Raji (cell line): ENCODE data around the gene GLYAT.

ENCODE experiments used
- POLR2A ChIP-seq: IDR thresholded peaks from 2 replicates; pipeline ENCODE4 v1.6.1; 2011; ENCODE audit warnings: low read depth, low read length, control low read depth; ENCODE audit not compliant: insufficient read depth

The GLYAT gene, protein sequence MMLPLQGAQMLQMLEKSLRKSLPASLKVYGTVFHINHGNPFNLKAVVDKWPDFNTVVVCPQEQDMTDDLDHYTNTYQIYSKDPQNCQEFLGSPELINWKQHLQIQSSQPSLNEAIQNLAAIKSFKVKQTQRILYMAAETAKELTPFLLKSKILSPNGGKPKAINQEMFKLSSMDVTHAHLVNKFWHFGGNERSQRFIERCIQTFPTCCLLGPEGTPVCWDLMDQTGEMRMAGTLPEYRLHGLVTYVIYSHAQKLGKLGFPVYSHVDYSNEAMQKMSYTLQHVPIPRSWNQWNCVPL

DNA sequence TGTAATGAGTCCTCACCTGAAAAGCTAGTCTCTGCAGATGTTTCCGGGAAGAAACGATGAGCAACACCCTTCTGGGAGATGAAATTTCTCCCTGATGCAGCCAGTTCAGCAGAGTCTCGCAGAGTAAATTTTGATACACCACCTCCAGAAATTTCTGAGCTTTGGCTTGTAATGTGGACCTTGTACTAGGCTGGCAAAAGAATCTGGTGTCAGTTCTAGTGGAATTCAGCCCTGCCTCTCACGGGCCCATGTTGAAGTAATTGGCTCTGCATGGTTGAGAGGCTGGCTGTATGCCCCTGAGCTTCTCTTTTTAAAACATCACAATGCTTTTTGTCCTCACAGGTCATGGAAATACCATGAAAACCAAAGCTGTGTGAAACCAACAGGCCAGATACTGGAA is at the start of gene GLYAT:
GLYAT (minus strand) TSS at position 125 of the 400 bp plus-strand sequence. CDS start 7,447 bp downstream, outside the sequence.
- TF ChIP-seq POLR2A: no peak

DNA sequence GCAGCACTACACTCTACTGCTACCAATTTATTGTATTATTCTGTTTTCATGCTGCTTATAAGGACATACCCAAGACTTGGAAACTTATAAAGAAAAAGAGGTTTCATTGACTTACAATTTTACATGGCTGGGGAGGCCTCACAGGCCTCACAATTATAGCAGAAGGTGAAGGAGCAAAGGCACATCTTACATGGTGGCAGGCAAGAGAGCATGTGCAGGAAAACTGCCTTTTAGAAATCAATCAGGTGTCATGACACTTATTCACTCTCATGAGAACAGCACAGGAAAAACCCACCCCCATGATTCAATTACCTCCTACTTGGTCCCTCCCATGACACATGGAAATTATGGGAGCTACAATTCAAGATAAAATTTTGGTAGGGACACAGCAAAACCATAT is 49.6 kb upstream of the GLYAT start:
- TF ChIP-seq POLR2A: no peak

DNA sequence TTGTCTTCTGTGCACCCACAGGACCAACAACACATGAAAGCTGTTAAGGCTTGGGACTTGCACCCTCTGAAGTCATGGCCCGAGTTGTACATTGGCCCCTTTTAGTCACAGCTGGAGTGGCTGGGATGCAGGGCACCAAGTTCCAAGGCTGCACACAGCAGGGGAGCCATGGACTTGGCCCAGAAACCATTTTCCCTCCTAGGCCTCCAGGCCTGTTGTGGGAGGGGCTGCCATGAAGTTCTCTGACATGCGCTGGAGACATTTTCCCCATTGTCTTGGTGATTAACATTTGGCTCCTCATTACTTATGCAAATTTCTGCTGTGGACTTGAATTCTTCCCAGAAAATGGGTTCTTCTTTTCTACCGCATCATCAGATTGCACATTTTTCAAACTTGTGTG is 48.8 kb upstream of the GLYAT start:
- TF ChIP-seq POLR2A: no peak

DNA sequence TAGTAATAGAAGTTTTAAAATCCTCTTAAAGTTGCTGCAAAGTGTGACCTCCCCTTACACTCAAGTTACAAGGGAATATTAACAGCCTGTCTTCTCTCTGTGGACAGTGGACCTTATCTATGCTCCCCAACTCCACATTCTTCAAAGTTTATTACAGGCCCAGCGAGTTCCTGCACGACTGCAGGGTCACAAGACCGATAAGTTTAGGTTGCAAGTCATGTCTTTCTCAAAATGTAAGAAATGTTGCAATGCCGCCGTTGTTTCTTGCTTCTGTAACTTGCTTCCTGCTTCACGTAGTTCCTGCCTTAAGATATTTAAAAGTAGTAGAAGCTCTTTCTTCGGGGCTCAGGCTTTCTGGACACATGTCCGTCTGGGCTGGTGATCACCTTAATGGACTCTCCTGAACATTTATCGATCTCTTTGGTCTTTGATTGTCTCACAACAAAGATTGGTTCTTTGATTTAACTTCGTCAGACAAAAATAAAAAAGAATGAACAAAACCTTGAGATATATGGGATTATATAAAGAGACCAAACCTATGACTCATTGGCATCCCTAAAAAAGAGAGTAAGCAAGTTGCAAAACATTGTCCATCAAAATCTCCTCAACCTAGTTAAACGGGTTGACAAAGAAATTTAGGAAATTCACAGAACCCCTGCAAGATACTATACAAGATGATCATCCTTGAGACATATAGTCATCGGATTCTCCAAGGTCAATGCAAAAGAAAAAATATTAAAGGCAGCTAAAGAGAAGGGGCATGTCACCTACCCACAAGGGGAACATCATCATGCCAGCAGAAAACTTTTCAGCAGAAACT is 45.4 kb upstream of the GLYAT start:
- no peak for TF ChIP-seq POLR2A

DNA sequence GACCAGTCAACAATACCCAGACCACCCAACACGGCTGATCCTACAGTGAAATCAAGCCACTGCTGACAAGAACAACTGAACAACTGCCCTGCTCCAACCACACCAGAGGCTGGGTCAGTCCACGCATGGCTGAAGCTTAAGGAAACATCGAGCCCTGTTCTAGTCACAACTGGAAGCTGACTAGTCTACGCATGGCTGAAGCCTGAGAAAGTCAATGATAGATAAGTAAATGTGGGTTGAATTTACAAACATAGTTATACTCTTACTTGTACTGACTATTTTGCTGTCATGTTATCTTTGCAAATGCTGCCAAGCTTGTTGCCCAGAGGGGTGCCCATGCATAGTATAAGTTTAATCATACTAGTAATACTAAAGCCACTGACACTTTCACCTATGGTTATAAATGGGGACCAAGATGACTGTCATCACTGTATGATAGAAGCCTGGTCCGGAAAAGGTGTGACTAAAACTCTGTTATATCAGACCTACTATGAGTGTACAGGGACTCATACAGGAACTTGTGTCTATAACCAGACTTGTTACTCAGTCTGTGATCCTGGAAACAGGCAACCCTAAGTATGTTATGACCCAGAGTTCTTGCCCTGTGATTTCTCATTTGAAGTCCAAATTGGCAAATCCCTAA is 43.4 kb upstream of the GLYAT start:
- no peak for TF ChIP-seq POLR2A

DNA sequence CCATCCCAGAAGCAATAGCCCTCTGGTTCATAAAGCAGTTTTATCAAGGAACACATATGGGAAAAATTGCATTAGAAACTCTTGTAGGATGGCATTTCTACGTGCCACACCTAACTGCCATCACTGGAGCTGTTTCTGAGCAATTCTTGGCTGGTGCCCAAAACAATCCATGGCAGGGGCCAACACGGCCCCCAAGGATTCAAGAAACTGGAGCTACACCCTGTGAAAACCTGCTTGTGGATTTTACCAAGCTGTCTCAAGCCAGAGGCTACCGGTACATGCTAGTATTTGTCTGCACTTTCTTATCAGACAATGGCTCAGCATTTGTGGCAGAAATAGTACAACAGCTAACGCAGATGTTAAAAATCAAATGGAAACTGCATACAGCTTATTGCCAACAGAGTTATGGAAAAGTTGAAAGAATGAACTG is 42.4 kb upstream of the GLYAT start:
- TF ChIP-seq POLR2A: no peak

DNA sequence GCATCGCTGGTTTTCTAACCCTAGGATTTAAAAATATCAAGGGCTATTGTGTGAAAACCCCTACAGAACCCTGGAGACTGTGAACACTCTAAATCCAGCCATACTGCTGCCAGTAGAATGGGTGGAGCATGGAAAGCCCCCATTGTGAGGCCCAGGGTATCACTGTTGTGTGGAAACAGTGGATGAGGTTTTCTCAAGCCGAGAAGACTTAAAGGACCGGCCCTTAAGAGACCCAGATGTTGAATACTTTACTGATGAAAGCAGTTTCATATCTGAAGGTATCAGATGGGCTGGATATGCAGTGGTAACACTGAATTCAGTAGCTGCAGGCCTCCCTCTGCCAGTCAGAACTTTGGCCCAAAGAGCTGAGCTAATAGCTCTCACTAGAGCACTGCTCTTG is 41.6 kb upstream of the GLYAT start:
- TF ChIP-seq POLR2A: no peak

DNA sequence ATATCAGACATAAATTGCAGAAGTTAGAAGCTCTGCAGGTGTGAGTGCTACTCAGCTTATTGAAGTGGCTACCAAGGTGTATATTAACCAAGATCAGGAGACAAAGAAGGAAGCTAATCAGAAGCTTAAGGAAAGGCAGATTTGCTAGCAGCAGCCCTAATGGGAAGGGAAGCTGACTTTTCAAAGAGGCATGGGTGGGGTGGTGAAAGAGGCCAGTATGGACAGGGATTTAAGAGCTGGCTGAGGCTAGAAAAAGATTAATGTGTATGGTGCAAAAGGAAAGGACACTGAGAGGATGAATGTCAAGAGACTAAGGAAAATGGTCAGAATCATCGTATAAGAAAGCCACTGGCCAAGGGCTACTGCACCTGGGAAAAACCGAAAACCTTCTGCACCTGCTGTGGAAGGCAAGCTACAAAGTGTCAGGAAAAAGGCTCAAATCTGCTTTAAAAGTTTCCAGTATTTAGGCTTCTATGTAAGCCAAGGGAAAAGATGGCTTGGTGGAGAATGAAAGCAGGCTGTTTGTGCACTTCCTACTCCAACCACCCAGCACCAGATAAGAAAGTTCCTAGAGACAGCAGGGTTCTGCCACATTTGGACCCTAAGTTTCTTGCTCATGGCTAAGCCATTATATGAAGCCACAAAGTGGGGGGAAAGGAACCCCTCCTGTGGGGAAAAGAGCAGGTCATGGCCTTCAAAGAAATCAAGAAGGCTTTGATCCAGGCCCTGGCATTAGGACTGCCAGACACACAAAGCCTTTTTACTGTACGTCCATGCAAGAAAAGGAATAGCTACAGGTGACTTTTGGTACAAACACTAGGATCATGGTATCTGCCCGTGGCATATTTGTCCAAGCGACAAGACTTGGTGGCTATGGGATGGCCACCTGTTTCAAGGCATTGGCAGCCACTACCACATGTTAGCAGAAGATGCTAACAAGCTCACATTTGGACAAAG is 40.9 kb upstream of the GLYAT start:
- no peak for TF ChIP-seq POLR2A

DNA sequence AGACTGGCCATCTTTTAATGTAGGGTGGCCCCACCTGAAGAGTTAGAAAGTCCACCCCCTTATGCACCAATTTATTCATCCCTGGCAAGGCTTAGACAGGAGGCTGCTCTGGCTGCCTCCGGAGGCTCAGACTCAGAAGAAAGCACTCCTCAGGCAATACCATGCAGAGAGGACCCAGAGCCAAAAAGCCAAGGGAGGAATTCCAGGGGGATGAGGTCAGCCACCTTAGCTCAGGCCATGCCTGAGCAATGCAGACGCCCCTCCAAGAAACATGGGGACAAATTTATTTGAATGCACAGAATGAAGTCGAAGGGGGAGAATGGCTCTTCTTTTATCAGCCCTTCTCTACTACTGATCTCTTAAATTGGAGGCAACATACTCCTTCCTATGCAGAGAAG is 39.7 kb upstream of the GLYAT start:
- no peak for TF ChIP-seq POLR2A

DNA sequence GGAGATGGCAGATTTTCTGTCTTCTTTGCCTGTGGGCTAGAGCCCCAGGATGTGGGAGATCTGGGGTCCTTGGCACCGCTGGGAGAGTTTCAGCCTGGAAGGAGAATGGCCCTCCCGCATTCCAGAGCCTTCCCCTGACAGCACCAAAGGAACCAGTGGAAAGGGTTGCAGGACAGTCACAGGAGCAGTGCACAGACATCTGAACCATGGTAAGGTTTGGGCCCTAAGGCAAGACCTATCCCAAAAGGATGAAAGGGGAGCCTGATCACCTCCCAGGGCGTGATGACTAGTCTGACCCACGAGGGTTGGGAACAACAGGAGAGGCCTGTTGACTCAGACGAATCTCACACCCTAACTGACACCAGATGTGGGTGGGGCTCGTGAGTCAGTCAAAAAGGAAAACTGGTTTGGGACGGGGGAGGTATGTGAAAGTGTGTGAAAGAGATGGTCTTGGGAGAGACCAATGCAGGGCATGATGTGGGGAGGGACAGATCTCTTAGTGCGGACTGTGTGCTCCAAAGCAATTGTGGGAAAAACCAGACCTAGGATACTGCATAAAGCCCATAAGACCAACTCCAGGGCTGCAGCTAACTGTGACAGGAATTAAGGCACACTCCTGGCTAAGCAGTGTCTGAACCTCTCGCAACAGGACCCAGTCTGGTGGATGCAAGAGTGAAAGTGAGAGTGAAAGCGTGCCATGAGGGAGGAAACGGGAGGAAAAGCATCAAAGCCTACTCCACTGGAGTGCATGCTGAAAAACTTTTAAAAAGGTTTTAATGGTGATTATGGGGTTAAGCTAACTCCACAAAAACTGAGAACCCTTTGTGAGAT is 39.1 kb upstream of the GLYAT start:
- TF ChIP-seq POLR2A: no peak

DNA sequence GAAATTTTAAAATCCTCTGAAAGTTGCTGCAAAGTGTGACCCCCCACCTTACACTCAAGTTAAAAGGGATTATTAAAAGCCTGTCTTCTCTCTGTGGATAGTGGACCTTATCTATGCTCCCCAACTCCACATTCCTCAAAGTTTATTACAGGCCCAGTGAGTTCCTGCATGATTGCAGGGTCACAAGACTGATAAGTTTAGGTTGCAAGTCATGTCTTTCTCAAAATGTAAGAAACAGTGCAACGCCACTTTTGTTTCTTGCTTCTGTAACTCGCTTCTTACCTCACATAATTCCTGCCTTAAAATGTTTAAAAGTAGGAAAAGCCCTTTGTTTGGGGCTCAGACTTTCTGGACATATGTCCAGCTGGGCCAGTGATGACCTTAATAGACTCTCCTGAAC is 38.4 kb upstream of the GLYAT start:
- TF ChIP-seq POLR2A: no peak

DNA sequence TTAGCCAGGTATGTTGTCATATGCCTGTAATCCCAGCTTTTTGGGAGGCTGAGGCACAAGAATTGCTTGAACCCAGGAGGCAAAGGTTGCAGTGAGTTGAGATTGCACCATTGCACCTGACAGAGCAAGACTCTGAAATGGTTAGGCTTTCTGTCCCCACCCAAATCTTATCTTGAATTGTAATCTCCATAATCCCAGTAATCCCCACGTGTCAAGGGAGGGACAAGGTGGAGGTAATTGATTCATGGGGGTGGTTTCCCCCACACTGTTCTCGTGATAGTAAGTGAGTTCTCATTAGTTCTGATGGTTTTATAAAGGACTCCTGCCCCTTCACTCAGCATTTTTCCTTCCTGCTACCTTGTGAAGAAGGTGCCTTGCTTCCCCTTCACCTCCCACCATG is 37.6 kb upstream of the GLYAT start:
- no peak for TF ChIP-seq POLR2A

DNA sequence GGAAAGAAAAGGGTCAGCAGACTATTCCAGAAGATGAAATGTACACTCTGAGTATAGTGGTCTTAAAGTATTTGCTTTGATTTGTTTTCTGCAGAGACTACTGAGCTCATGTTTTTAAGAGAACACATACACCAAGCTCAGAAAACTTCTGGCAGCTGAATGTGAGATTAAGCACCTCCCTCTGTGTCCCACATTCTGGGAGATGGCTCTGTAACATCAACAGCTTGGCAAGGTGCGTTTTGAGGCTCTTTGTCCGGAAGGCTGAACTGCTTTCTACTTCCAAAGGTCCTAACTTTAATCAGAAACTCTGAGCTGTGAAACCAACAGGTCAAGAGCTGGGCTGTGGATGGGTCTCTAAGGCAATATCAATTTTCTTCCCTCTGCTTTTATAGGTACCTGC is 36.4 kb upstream of the GLYAT start:
- no peak for TF ChIP-seq POLR2A

DNA sequence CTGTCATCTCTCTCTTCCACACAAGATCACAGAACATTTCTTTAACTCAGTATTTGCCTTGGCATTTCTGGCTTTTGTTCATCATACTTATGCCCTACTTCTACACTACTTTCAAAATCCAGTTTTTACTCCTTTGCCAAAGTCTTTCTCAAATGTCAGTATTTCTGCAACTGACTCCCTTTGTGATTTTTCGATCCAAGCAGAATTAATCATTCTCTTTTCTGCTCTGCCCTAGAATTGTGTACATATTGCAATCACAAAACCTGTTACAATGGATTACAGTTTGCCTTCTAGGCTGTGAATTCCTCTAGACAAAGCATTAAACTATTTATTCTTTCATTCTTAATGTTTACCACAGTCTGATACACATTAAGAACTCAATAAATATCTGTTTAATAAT is 33.3 kb upstream of the GLYAT start:
- TF ChIP-seq POLR2A: no peak
